GM12892 (cell line): ENCODE data around the gene VAMP7.

Experiments used
- POLR2A ChIP-seq: IDR thresholded peaks from 2 replicates; pipeline ENCODE4 v1.6.1; 2011; ENCODE audit warnings: low read depth, low read length, control low read depth
- TAF1 ChIP-seq: IDR thresholded peaks from 2 replicates; pipeline ENCODE4 v1.6.1; 2011; ENCODE audit warnings: low read depth, mild to moderate bottlenecking, control low read depth, low read length, borderline replicate concordance

- TF ChIP-seq POLR2A (no peak), TAF1 (no peak)
Observed at GRCh38 chrX:155888139-155888538, 7.0 kb downstream of the VAMP7 start.
